ENCODE data around the gene RAD18. TPM values are rescaled to one million over a fixed set of nuclear protein-coding genes. Genes with fewer than 3 reads are reported as not detected.

Gene RAD18
- total RNA-seq, 2 donors from 2014 or later = 12.2 to 15.6 TPM

- no peaks in the 10 kb centered on the region for H3K36me3 ChIP-seq
- WGBS = 98% methylated on average over 3 of the region's 3 CpGs
- no peak overlapping the region for H3K4me3 ChIP-seq
- H3K27me3 ChIP-seq (replicated peaks; ENCODE audit: insufficient read depth) = no peaks in the 10 kb centered on the region
- no peak for TF ChIP-seq POLR2A (IDR thresholded peaks at IDR 0.05)
- TF ChIP-seq POLR2AphosphoS5 (IDR thresholded peaks at IDR 0.05) = no peak
- TF ChIP-seq CTCF (IDR thresholded peaks at IDR 0.05) = no peak
- no peaks in the 10 kb centered on the region for H3K4me1 ChIP-seq (replicated peaks)
- H3K9me3 ChIP-seq = no peaks in the 10 kb centered on the region
- intact Hi-C loops (cut with DNase I) = no loop called here
- no peak overlapping the region for H3K27ac ChIP-seq
- no peak for DNase-seq (ENCODE audit: low spot score)
Observed at GRCh38 chr3:8882642-8883041, 80.6 kb downstream of the RAD18 start.

GRCh38 chr3:8882171-8882593 is 81.1 kb downstream of the RAD18 start:
- TF ChIP-seq POLR2AphosphoS5 (IDR thresholded peaks at IDR 0.05) (no peak), CTCF (IDR thresholded peaks at IDR 0.05) (no peak), POLR2A (IDR thresholded peaks at IDR 0.05) (no peak)
- H3K27ac ChIP-seq = no peak overlapping the region
- no peaks in the 10 kb centered on the region for H3K4me1 ChIP-seq (replicated peaks)
- H3K27me3 ChIP-seq (replicated peaks; ENCODE audit: insufficient read depth) = no peaks in the 10 kb centered on the region
- DNase-seq (ENCODE audit: low spot score) = no peak
- intact Hi-C loops (cut with DNase I) = no loop called here
- WGBS = 61% methylated on average over 3 of the region's 3 CpGs
- no peaks in the 10 kb centered on the region for H3K36me3 ChIP-seq
- no peaks in the 10 kb centered on the region for H3K9me3 ChIP-seq
- no peak overlapping the region for H3K4me3 ChIP-seq

- H3K36me3 ChIP-seq = no peaks in the 10 kb centered on the region
- intact Hi-C loops (cut with DNase I) = no loop called here
- no peaks in the 10 kb centered on the region for H3K4me1 ChIP-seq (replicated peaks)
- H3K9me3 ChIP-seq = no peaks in the 10 kb centered on the region
- no peak overlapping the region for H3K4me3 ChIP-seq
- H3K27me3 ChIP-seq (replicated peaks; ENCODE audit: insufficient read depth) = no peaks in the 10 kb centered on the region
- H3K27ac ChIP-seq = no peak overlapping the region
- no peak for DNase-seq (ENCODE audit: low spot score)
- TF ChIP-seq CTCF (IDR thresholded peaks at IDR 0.05) (no peak), POLR2AphosphoS5 (IDR thresholded peaks at IDR 0.05) (no peak), POLR2A (IDR thresholded peaks at IDR 0.05) (no peak)
- WGBS = 96% methylated on average over 5 of the region's 5 CpGs
Observed at GRCh38 chr3:8879347-8879944, 83.8 kb downstream of the RAD18 start.

GRCh38 chr3:8875836-8876235 is 87.4 kb downstream of the RAD18 start:
- Histone ChIP-seq H3K27me3 (replicated peaks; ENCODE audit: insufficient read depth) (no peaks in the 10 kb centered on the region), H3K36me3 (no peaks in the 10 kb centered on the region), H3K4me1 (replicated peaks) (no peaks in the 10 kb centered on the region), H3K9me3 (no peaks in the 10 kb centered on the region), H3K4me3 (no peak overlapping the region), H3K27ac (no peak overlapping the region)
- intact Hi-C loops (cut with DNase I) = no loop called here
- DNase-seq (ENCODE audit: low spot score) = no peak
- TF ChIP-seq CTCF (IDR thresholded peaks at IDR 0.05) = no peak
- TF ChIP-seq POLR2A (IDR thresholded peaks at IDR 0.05) = no peak
- TF ChIP-seq POLR2AphosphoS5 (IDR thresholded peaks at IDR 0.05) = no peak

- H3K27ac ChIP-seq = no peak overlapping the region
- WGBS = 97% methylated on average over 5 of the region's 5 CpGs
- H3K9me3 ChIP-seq = no peaks in the 10 kb centered on the region
- no peaks in the 10 kb centered on the region for H3K36me3 ChIP-seq
- H3K4me3 ChIP-seq = no peak overlapping the region
- intact Hi-C loops (cut with DNase I) = no loop called here
- DNase-seq (ENCODE audit: low spot score) = no peak
- H3K27me3 ChIP-seq (replicated peaks; ENCODE audit: insufficient read depth) = no peaks in the 10 kb centered on the region
- TF ChIP-seq POLR2A (IDR thresholded peaks at IDR 0.05) (no peak), CTCF (IDR thresholded peaks at IDR 0.05) (no peak), POLR2AphosphoS5 (IDR thresholded peaks at IDR 0.05) (no peak)
- H3K4me1 ChIP-seq (replicated peaks) = no peaks in the 10 kb centered on the region
Observed at GRCh38 chr3:8873740-8874139, 89.5 kb downstream of the RAD18 start.
